ENCODE measurements around the gene VWA5B2.
"Not testable (repeated sequence)": the region's sequence is repeated elsewhere in the genome, so short reads cannot be mapped to it uniquely, and the experiment has no call there.

Gene VWA5B2

GRCh38 chr3:184248454-184249411, 19.3 kb downstream of the VWA5B2 start, which contains the start of gene ALG3:
ALG3 (minus strand) TSS chr3:184248962; CDS start chr3:184248940, 22 bp downstream.
- peak; percentile 81 for DNase-seq

DNA sequence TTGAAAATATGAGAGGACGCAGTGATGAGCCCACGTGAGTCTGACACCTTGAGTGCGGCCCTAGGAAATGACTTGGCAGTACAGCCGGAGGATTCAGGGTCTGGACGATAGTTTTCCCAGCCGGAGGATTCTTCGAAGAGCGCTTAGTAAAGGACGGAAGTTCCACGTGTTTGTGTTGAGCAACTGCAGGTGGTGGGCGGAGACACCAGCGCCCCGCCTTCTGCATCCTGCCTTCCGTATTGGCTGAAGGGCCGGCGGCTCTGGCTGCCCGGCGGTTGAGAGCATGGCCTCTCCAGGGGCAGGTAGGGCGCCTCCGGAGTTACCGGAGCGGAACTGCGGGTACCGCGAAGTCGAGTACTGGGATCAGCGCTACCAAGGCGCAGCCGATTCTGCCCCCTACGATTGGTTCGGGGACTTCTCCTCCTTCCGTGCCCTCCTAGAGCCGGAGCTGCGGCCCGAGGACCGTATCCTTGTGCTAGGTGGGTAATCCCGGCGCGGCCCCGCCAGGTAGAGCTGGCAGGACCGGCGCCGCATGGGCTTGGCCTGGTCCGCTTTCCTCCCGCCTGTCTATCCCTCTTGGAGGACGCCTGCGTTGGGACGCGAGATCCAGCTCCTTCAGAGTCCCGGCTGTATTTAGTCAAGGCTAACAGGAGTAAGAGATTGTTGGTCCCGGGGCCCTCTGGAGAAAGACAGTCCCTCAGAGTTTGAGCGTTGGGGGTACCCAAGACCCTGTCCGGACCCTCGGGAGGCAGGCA, 20.2 kb downstream of the VWA5B2 start, which contains the start of gene EEF1AKMT4:
Gene EEF1AKMT4, plus strand, starts transcription at position 261 of the 755 bp plus-strand sequence. Its CDS starts 23 bp downstream, at position 284.
- peak; percentile 97 for DNase-seq

- DNase-seq, result peak; percentile 86
Observed at GRCh38 chr3:184250167-184250828, 20.9 kb downstream of the VWA5B2 start.

DNA sequence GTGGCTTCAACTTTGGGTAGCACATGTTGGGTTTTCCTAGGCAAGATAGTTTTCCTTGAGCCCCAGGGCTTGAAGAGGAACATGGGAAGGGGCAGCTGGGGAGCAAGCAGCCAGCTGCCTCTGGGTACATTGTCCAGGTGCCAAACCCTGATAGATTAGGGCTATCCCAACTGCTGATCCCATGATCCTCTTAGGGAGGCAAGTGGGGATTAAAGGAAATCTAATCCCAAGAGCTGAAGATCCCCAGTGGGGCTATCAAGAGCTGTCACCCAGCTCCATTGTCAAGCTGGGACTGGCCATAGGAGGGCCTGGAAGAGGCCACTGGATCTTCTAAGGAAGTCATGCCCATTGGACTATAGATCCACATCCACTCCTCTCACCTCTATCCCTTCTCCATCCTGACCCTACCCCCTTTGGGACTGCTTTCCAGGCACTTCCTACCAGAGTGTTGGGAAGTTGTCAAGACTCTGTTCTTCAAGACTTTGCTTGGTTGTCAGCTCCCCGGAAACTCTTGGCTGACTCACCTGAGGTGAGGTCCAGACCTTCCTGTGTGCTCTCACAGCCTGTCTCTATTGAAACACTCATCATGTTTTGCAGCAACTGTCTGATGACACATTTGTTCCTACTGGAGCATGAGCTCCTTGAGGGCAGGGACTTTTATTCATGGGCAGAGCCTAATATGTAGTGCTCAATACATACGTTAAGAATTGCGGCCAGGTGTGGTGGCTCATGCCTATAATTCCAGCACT, 26.1 kb downstream of the VWA5B2 start:
- peak; percentile 21 for DNase-seq

GRCh38 chr3:184257083-184257915, 27.9 kb downstream of the VWA5B2 start:
- no peak for DNase-seq

GRCh38 chr3:184258926-184259325, 29.5 kb downstream of the VWA5B2 start:
- no peak for DNase-seq

DNA sequence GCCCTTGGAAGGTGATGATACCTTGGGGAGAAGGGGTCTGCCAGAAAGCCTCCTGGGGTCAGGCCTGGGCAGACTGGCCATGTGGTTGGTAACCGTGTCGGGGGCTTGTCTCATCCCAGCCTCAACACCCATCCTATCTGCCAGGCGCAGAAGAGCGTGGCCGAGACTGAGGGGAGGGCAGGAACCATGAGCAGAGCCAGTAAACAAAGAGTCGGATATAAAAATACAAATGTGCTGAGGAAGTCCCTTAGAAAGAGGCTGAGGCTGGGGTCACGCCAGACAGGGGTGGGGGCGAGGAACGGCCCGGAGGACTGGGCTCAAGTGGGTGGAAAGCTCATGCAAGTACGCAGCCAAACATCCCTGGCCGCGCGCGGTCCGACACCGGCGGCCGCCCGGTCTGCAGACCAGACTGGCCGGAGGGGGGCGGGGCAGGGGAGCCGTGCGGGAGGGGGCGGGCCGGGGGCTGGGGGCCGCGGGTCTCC, 30.1 kb downstream of the VWA5B2 start:
- DNase-seq, result no peak

- DNase-seq, result peak; percentile 24
Observed at GRCh38 chr3:184259878-184260723, 30.7 kb downstream of the VWA5B2 start.

DNA sequence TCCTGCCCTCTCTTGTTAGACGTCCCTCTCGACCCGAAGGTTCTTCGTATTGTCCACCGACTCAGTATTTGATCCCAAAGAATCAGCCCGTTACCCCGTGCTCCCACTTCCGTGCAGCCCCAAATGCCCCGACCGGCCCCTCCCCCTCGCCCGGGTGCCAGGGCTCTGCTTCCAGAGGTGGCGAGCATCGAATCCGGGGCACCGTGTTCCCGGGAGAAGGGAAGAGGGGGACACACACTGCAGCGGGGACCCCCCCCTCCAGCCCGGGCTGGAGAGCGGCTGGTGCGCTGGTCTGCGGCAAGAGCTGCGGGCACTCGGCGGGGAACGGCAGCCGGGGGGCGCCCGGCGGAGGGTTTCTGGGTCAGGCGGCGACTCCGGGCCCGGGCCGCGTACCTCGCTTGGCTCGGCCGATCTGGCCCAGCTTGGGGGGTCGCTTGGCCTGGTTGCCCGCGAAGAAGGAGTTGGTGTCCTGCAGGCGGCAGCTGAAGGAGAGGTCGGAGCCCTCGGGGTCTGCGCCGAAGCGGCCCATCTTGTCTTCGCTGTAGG, 31.4 kb downstream of the VWA5B2 start:
- DNase-seq, result no peak

DNA sequence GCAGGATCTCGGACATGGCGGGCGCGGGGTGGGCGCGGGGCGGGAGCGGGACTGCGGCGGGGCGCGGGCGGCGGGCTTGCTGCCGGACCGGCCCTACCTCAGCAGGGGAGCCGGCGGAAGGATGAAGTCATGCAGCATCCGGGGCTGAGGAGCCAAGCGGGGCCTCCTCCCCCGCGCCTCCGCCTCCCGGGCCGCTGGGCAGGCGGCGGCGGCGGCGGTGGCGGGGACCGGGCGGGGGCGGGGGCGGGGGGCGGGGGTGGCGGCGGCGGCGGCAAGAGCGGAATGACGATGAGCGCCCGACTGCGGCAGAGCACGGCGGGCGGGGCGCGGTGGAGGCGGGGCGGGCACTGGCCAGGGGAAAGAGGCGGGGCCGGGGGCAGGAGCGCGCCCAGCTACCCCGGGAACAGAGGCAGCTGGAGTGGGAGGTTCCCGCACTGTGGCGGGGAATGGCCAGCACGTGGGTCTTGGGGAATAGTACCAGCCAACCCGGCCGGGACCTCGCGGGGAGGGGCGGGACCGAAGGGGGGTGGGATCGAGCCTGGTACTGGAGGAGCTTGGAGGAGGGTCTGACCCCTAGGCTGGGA, 32.0 kb downstream of the VWA5B2 start, which contains the start of gene CAMK2N2:
Gene CAMK2N2, minus strand, starts transcription at position 284 of the 584 bp plus-strand sequence. Its CDS starts 268 bp downstream, at position 16.
- peak; percentile 56 for DNase-seq

GRCh38 chr3:184261854-184262763, 32.7 kb downstream of the VWA5B2 start:
- peak; percentile 29 for DNase-seq

- no peak for DNase-seq
Observed at GRCh38 chr3:184262764-184263179, 33.4 kb downstream of the VWA5B2 start.

GRCh38 chr3:184267249-184267648, 37.9 kb downstream of the VWA5B2 start:
- DNase-seq, result not testable (repeated sequence)

- no peak for DNase-seq
Observed at GRCh38 chr3:184272269-184272668, 42.9 kb downstream of the VWA5B2 start.

GRCh38 chr3:184275381-184275701, 46.0 kb downstream of the VWA5B2 start:
- no peak for DNase-seq

DNA sequence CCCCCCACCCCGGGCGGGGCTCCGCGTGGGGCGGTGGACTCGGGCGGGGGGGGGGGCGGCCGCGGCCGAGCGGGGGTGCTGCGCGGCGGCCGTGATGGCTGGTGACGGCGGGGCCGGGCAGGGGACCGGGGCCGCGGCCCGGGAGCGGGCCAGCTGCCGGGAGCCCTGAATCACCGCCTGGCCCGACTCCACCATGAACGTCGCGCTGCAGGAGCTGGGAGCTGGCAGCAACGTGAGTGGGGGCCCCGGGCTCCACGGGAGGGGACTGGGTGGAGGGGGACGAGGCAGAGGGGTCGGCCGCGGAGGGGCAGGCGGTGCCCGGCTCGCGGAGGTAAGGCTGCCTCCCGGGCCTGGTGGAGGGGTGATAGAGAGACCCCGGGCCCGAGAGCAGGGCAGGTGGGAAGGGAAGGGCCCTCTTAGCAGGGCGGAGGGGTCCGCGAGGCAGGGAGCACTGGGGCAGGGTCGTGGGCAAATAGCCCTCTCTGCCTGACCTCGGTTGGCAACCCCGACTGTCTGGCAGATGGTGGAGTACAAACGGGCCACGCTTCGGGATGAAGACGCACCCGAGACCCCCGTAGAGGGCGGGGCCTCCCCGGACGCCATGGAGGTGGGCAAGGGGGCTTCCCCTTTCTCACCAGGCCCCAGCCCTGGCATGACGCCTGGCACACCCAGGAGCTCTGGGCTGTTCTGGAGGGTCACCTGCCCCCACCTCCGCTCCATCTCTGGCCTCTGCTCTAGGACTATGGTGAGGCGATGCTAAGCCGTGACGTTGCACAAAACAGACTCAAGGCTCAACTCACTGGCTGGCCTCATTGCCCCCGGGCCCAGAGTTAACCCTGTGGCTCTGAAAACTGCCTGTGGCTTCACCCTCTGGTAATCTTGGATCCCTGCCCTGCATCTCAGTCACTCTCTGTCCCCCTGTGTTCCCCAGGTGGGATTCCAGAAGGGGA, 46.9 kb downstream of the VWA5B2 start, which contains the start of gene ECE2:
Gene ECE2, plus strand, starts transcription at position 62 of the 950 bp plus-strand sequence. Its CDS starts 132 bp downstream, at position 194.
- DNase-seq, result no peak

DNA sequence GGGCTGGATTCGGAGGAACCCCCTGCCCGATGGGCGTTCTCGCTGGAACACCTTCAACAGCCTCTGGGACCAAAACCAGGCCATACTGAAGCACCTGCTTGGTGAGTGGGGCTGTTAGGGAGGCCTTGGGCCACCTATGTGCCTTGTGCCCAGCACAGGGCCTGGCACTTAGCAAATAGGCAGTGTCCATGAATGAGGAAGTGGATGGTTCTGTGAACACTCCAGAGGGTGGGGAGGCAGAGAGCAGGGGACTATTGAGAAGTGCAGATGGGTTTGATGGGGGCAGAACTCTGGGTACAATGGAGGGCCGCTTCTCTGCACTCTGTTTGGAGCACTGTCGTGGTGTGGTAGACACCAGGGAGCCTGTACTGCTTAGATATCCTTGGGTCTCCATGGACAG, 48.0 kb downstream of the VWA5B2 start:
- DNase-seq, result no peak
